LoVo (cell line): ENCODE results near the gene ZNF496.
"Not testable (repeated sequence)": the region's sequence is repeated elsewhere in the genome, so short reads cannot be mapped to it uniquely, and the experiment has no call there.

Source experiments
- DNase-seq: peaks from one replicate; pipeline ENCODE4 v3.0.0-alpha.2; 2016; ENCODE audit warnings: low spot score

Gene ZNF496

GRCh38 chr1:247331525-247332214 lies at the start of gene ZNF496:
Gene ZNF496 (minus strand): TSS chr1:247331867. CDS start chr1:247329578, 2,289 bp downstream.
- DNase-seq: peak; percentile 59

GRCh38 chr1:247378334-247379073 lies 46.8 kb upstream of the ZNF496 start:
- no peak for DNase-seq

GRCh38 chr1:247377656-247378055 lies 46.0 kb upstream of the ZNF496 start:
- DNase-seq: not testable (repeated sequence)

GRCh38 chr1:247376659-247377058 lies 45.0 kb upstream of the ZNF496 start:
- DNase-seq: no peak

GRCh38 chr1:247375747-247376146 lies 44.1 kb upstream of the ZNF496 start:
- no peak for DNase-seq

GRCh38 chr1:247374651-247375334 lies 43.1 kb upstream of the ZNF496 start:
- not testable (repeated sequence) for DNase-seq

- peak; percentile 66 for DNase-seq
Observed at GRCh38 chr1:247373721-247374141, 42.1 kb upstream of the ZNF496 start.

GRCh38 chr1:247371801-247372259 lies 40.2 kb upstream of the ZNF496 start:
- no peak for DNase-seq

- no peak for DNase-seq
Observed at GRCh38 chr1:247370786-247371732, 39.4 kb upstream of the ZNF496 start.

- DNase-seq: no peak
Observed at GRCh38 chr1:247368490-247369145, 37.0 kb upstream of the ZNF496 start.

- DNase-seq: no peak
Observed at GRCh38 chr1:247367786-247368422, 36.2 kb upstream of the ZNF496 start.

GRCh38 chr1:247366926-247367645 lies 35.4 kb upstream of the ZNF496 start:
- DNase-seq: no peak

GRCh38 chr1:247366345-247366744 lies 34.7 kb upstream of the ZNF496 start:
- DNase-seq: not testable (repeated sequence)

GRCh38 chr1:247365023-247365422 lies 33.4 kb upstream of the ZNF496 start:
- DNase-seq: no peak

GRCh38 chr1:247363000-247363399 lies 31.3 kb upstream of the ZNF496 start:
- DNase-seq: not testable (repeated sequence)

GRCh38 chr1:247362153-247362552 lies 30.5 kb upstream of the ZNF496 start:
- no peak for DNase-seq

- DNase-seq: no peak
Observed at GRCh38 chr1:247360991-247361731, 29.5 kb upstream of the ZNF496 start.

GRCh38 chr1:247360116-247360898 lies 28.6 kb upstream of the ZNF496 start:
- no peak for DNase-seq
